GM12875 (cell line): ENCODE data around the gene SLC6A19.

Experiments used
- H3K4me3 ChIP-seq: one replicate; pipeline ENCODE4 v1.5.1; 2011; ENCODE audit warnings: low read depth, low read length, control low read depth
- TF ChIP-seq, protein P1 (sequence below): IDR thresholded peaks from 2 replicates; pipeline ENCODE4 v1.5.1; 2011; ENCODE audit warnings: low read depth, mild to moderate bottlenecking, control low read depth, inconsistent platforms, low read length, moderate library complexity, borderline replicate concordance; ENCODE audit not compliant: insufficient read depth

Gene SLC6A19

GRCh38 chr5:1182360-1182632, 19.1 kb upstream of the SLC6A19 start:
- no peak overlapping the region for H3K4me3 ChIP-seq
- TF ChIP-seq, protein P1, sequence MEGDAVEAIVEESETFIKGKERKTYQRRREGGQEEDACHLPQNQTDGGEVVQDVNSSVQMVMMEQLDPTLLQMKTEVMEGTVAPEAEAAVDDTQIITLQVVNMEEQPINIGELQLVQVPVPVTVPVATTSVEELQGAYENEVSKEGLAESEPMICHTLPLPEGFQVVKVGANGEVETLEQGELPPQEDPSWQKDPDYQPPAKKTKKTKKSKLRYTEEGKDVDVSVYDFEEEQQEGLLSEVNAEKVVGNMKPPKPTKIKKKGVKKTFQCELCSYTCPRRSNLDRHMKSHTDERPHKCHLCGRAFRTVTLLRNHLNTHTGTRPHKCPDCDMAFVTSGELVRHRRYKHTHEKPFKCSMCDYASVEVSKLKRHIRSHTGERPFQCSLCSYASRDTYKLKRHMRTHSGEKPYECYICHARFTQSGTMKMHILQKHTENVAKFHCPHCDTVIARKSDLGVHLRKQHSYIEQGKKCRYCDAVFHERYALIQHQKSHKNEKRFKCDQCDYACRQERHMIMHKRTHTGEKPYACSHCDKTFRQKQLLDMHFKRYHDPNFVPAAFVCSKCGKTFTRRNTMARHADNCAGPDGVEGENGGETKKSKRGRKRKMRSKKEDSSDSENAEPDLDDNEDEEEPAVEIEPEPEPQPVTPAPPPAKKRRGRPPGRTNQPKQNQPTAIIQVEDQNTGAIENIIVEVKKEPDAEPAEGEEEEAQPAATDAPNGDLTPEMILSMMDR = no peak

- H3K4me3 ChIP-seq = no peak overlapping the region
- TF ChIP-seq, protein P1 = no peak
Observed at GRCh38 chr5:1182633-1183423, 18.6 kb upstream of the SLC6A19 start.

DNA sequence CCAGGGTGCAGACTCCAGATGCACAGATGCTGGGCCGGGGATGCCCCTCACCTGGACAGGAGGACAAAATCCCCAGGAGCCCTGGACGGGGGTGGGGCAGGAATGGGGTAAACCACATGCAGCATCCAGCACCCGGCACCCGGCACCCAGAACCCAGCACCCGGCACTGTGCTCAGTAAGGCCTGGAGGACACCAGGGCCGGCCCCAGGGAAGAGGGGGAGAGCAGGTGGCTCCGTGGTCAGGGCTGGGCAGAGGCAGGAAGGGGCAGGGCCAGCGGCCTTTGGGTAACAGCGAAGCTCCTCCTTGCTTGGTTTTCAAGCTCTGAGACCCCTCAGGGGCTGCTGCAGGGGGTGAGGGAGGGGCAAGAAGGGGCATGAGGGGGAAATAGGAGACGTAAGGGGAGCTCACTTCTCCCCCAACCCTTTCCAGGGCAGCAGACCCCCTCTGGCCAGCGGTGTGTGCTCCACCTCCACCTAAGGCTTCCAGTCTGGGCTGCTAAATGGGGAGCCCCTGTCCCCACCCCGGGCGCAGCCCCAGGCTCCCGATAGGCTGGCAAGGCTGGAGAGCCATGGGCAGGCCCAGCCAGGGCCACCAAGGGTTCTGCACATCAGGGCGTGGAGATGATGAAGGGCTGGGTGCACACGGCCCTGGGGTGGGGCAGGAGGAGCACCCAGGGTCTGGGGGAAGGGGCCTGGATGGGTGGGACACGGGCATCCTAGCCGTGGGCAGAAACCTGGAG, 17.8 kb upstream of the SLC6A19 start:
- H3K4me3 ChIP-seq = no peak overlapping the region
- TF ChIP-seq, protein P1 = no peak

DNA sequence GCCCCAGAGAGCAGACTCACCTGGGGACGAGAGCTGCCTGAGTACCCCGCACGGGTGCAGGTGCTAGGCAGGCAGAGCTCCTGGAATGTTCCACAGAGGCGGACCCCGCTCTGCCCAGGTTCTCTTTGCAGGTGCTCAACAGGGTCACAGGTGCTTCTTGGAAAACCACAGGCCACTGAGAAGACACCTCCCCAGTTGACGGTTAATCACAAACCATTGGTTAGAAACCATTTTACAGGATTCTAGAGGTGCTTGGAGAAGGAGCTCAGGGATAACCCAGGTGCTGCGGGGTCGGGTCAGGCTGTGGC, 17.3 kb upstream of the SLC6A19 start:
- H3K4me3 ChIP-seq = no peak overlapping the region
- TF ChIP-seq, protein P1 = no peak

DNA sequence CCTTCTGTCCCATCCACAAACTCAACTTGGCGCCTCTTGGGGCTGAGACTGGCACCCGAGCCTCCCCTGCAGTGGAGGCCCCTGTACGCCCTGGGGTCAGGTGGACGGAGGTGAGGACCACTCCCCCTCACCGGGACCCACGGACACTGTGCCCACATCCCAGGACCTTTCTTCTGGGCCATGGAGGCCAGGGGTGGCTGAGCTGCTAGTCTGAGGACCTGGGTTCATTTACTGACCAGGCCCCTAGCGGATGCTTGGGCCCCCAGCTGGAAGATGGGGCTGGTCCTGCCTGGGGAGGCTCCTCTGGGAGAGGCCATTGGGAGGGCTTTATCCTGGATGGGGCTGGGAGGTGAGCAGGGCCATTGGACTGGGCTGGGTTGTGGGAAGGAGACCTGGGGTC, 16.9 kb upstream of the SLC6A19 start:
- no peak overlapping the region for H3K4me3 ChIP-seq
- TF ChIP-seq, protein P1 = no peak

DNA sequence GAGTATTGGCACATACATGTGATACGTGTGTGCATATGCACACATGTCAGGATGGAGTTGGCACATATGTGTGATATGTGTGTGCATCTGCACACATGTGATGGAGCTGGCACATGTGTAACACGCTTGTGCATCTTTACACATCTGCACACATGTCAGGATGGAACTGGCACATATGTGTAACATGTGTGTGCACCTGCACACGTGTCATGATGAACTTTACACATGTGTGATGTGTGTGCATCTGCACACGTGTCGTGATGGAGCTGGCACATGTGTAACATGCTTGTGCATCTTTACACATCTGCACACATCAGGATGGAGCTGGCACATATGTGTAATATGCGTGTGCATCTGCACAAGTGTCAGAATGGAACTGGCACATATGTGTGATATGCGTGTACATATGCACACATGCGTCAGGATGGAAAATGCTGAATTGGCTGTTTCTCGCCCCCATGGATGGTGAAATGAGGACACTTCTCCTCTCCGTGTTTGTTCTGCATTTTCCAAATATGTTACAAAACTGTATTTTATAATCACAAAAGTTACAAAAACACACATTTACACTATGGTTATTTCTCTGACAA, 16.3 kb upstream of the SLC6A19 start:
- TF ChIP-seq, protein P1 = no peak
- H3K4me3 ChIP-seq = no peak overlapping the region
